ENCODE measurements around the gene GFOD2. TPM values are rescaled to one million over a fixed set of nuclear protein-coding genes. Genes with fewer than 3 reads are reported as not detected.

The GFOD2 gene
- total RNA-seq, 2 donors from 2014 or later = 15.8 to 18.1 TPM

GRCh38 chr16:67710607-67711006, 8.5 kb downstream of the GFOD2 start:
- Histone ChIP-seq H3K27me3 (no peaks in the 10 kb centered on the region), H3K27ac (no peak overlapping the region), H3K36me3 (replicated peaks in 1 of 2; ENCODE audit: insufficient read depth in 1 of 2, low read depth in 2 of 2) (no peaks in the 10 kb centered on the region), H3K9me3 (no peaks in the 10 kb centered on the region), H3K4me1 (peaks cover 21% of the 10 kb centered on the region), H3K4me3 (no peak overlapping the region)
- 95 to 97% methylated on average over 6 of the region's 6 CpGs for WGBS, 2 donors
- TF ChIP-seq POLR2A (IDR thresholded peaks at IDR 0.05) = no peak
- TF ChIP-seq, protein P1, sequence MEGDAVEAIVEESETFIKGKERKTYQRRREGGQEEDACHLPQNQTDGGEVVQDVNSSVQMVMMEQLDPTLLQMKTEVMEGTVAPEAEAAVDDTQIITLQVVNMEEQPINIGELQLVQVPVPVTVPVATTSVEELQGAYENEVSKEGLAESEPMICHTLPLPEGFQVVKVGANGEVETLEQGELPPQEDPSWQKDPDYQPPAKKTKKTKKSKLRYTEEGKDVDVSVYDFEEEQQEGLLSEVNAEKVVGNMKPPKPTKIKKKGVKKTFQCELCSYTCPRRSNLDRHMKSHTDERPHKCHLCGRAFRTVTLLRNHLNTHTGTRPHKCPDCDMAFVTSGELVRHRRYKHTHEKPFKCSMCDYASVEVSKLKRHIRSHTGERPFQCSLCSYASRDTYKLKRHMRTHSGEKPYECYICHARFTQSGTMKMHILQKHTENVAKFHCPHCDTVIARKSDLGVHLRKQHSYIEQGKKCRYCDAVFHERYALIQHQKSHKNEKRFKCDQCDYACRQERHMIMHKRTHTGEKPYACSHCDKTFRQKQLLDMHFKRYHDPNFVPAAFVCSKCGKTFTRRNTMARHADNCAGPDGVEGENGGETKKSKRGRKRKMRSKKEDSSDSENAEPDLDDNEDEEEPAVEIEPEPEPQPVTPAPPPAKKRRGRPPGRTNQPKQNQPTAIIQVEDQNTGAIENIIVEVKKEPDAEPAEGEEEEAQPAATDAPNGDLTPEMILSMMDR (IDR thresholded peaks at IDR 0.05) = no peak
- DNase-seq (no peak), ATAC-seq (no peak)
- intact Hi-C loops (cut with DNase I) = no loop called here

DNA sequence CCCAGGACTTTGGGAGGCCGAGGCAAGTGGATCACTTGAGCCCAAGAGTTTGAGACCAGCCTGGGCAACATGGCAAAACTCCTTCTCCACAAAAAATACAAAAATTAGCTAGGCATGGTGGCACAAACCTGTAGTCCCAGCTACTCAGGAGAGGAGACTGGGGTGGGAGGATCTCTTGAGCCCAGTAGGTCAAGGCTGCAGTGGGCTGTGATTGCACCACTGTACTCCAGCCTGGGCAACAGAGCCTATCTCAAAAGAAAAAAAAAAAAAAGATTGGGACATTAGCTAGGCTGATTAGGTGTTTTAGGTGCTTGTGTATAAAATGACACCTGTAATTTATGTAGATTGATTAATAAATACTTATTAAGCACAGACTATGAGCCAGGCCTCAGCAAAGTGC, 10.1 kb downstream of the GFOD2 start:
- H3K36me3 ChIP-seq (replicated peaks in 1 of 2; ENCODE audit: insufficient read depth in 1 of 2, low read depth in 2 of 2) = no peaks in the 10 kb centered on the region
- H3K4me3 ChIP-seq = no peak overlapping the region
- TF ChIP-seq POLR2A (IDR thresholded peaks at IDR 0.05) = no peak
- TF ChIP-seq, protein P1 (IDR thresholded peaks at IDR 0.05) = no peak
- no peak overlapping the region for H3K27ac ChIP-seq
- no peak for DNase-seq
- H3K4me1 ChIP-seq = peaks cover 24% of the 10 kb centered on the region
- 89 to 100% methylated on average over 1 of the region's 1 CpG for WGBS, 2 donors
- intact Hi-C loops (cut with DNase I) = no loop called here
- no peaks in the 10 kb centered on the region for H3K27me3 ChIP-seq
- ATAC-seq = no peak
- no peaks in the 10 kb centered on the region for H3K9me3 ChIP-seq

- Histone ChIP-seq H3K27me3 (no peaks in the 10 kb centered on the region), H3K9me3 (no peaks in the 10 kb centered on the region)
- intact Hi-C loops (cut with DNase I) = no loop called here
Observed at GRCh38 chr16:67708368-67708771, 10.7 kb downstream of the GFOD2 start.

DNA sequence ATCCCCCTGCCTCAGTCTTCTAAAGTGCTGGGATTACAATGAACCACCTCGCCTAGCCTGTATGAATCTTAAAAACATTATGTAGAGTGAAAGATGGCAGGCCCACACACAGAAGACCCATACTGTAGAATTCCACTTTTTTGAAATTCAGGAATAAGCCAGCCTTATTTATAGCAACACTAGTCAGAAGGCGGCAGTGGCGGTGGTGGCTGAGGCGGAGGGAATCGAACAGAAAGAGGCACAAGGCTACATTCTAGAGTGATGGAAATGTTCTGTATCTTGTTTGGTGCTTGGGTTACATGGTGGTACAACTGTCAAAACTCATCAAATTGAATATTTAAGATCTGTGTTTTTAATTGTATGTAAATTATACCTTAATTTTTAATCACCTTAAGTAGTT, 11.3 kb downstream of the GFOD2 start:
- Histone ChIP-seq H3K4me3 (no peak overlapping the region), H3K27me3 (no peaks in the 10 kb centered on the region), H3K27ac (no peak overlapping the region), H3K4me1 (peaks cover 15% of the 10 kb centered on the region), H3K36me3 (replicated peaks in 1 of 2; ENCODE audit: insufficient read depth in 1 of 2, low read depth in 2 of 2) (no peaks in the 10 kb centered on the region), H3K9me3 (no peaks in the 10 kb centered on the region)
- intact Hi-C loops (cut with DNase I) = no loop called here
- DNase-seq = no peak
- ATAC-seq = no peak
- WGBS, 2 donors = 97 to 99% methylated on average over 5 of the region's 5 CpGs
- no peak for TF ChIP-seq POLR2A (IDR thresholded peaks at IDR 0.05)
- TF ChIP-seq, protein P1 (IDR thresholded peaks at IDR 0.05) = no peak

More at GRCh38 chr16:67708368-67708771, 10.7 kb downstream of the GFOD2 start:
- Histone ChIP-seq H3K36me3 (replicated peaks in 1 of 2; ENCODE audit: insufficient read depth in 1 of 2, low read depth in 2 of 2) (no peaks in the 10 kb centered on the region), H3K27ac (no peak overlapping the region), H3K4me3 (no peak overlapping the region), H3K4me1 (peaks cover 18% of the 10 kb centered on the region)
- DNase-seq (no peak), ATAC-seq (no peak)
- 81 to 82% methylated on average over 2 of the region's 2 CpGs for WGBS, 2 donors
- TF ChIP-seq POLR2A (IDR thresholded peaks at IDR 0.05) = no peak
- TF ChIP-seq, protein P1 (IDR thresholded peaks at IDR 0.05) = no peak

- TF ChIP-seq, protein P1 (IDR thresholded peaks at IDR 0.05) = no peak
- TF ChIP-seq POLR2A (IDR thresholded peaks at IDR 0.05) = no peak
- no peaks in the 10 kb centered on the region for H3K9me3 ChIP-seq
- H3K36me3 ChIP-seq (replicated peaks in 1 of 2; ENCODE audit: insufficient read depth in 1 of 2, low read depth in 2 of 2) = no peaks in the 10 kb centered on the region
- ATAC-seq (no peak), DNase-seq (no peak)
- no peak overlapping the region for H3K4me3 ChIP-seq
- peaks cover 15% of the 10 kb centered on the region for H3K4me1 ChIP-seq
- H3K27ac ChIP-seq = no peak overlapping the region
- intact Hi-C loops (cut with DNase I) = no loop called here
- WGBS, 2 donors = 95 to 99% methylated on average over 4 of the region's 4 CpGs
- H3K27me3 ChIP-seq = no peaks in the 10 kb centered on the region
Observed at GRCh38 chr16:67707210-67707609, 11.9 kb downstream of the GFOD2 start.

Measured in body of pancreas (tissue), 4 donors.